ENCODE data around the gene HOXA3.

DNA sequence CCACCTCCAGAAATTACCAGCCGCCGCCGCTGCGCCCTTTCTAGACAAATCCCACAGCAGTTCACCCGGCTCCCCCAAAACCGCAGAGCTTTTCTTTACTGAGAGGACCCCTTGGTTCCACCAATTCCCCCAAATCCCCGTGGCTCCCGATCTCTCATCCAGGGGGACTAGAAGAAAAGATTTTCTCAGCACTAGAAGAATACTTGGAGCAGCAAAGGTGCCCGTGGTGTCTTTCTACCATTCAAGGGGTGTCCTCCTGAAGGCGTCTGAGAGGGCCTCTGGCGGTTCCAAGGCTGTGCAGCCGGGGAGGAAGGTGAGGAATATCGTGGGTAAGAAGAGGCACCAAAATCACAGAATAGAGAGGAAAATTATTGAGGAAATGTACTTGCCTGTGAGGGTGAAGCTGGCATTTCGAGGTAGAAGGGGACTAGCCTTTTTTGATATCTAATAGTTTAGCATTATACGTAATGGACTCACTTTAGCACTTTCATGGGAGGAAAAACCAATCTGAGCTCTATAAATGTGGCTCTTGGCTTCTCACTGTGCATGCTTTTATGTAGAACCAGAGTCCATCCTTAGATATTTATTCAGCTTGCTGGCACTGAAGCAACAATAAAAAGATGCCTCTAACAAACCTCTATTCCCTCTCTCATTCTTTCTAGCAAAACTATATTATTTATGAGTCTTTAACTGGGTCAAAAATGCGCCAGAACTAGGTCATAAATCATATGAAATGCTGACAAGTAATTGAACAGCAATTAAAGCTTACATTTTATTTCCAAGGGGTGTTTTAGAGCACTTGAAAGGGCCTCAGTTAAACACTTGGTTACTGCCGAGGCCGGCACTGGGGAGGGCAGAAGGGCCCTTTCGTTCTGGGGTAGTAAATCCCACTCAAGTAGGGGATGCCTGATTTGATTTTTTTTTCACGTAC is 36.1 kb downstream of the HOXA3 start:
- TF ChIP-seq KAT2A (conservative IDR thresholded peaks at IDR 0.05; ENCODE audit: control insufficient read depth, low read depth, low read length) (no peak), ZSCAN29 (IDR thresholded peaks at IDR 0.05) (no peak), BMI1 (IDR thresholded peaks at IDR 0.05; ENCODE audit: borderline replicate concordance) (no peak)

Data from GM12878 (cell line).